Effector memory CD8-positive, alpha-beta T cell (primary cell): ENCODE results near the gene KANTR.

Experiments used
- ATAC-seq: fragments of 150-1000 bp; cut with Tn5 transposase; replicated peaks from 2 replicates; pipeline ENCODE4 v1.10.0; 2021; ENCODE audit warnings: mild to moderate bottlenecking, moderate library complexity
- DNase-seq, 3 experiments: peaks; one replicate each; pipeline ENCODE4 v3.0.0; 2021
- H3K27ac Mint-ChIP-seq, 2 donors: one replicate each; pipeline ENCODE4 v1.8.0; 2022; ENCODE audit warnings: mild to moderate bottlenecking in 2 of 2, mixed read lengths in 2 of 2, moderate library complexity in 2 of 2
- H3K27me3 Mint-ChIP-seq, 2 donors: one replicate each; pipeline ENCODE4 v1.8.0; 2022; ENCODE audit warnings: mixed read lengths in 2 of 2
- H3K36me3 Mint-ChIP-seq: one replicate; pipeline ENCODE4 v1.8.0; 2022; ENCODE audit warnings: mild to moderate bottlenecking, moderate library complexity, mixed read lengths; ENCODE audit not compliant: insufficient read depth
- H3K4me1 Mint-ChIP-seq, 2 donors: one replicate each; pipeline ENCODE4 v1.8.0; 2022; ENCODE audit warnings: low read depth in 2 of 2, mixed read lengths in 2 of 2
- H3K4me3 Mint-ChIP-seq, 2 donors: one replicate each; pipeline ENCODE4 v1.8.0; 2022; ENCODE audit warnings: mild to moderate bottlenecking in 2 of 2, mixed read lengths in 2 of 2, moderate library complexity in 2 of 2
- H3K9me3 Mint-ChIP-seq, 2 donors: one replicate each; pipeline ENCODE4 v1.8.0; 2022; ENCODE audit warnings: mixed read lengths in 2 of 2

KANTR gene

DNA sequence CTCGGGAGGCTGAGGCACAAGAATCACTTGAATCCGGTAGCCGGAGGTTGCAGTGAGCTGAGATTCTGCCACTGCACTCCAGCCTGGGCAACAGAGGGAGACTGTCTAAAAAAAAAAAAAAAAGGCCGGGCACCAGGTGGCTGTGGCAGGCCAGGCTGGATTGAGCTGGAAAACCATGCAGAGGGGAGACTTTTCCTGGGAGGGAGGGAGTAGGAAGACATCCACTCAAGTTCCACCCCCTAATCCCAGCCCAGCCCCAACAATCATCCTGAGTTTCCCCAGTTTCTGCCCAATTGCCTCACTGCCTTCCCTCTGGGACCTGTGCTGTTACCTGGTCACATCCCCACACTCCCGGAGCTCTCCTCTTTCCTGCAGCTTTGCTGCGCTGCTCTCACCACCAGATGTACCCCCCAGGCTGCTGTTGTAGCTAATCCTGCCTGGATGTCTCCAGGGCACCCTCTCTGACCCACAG lies 20.8 kb upstream of the KANTR start:
- Mint-ChIP-seq H3K27me3 (no peaks in the 10 kb centered on the region), H3K9me3 (no peaks in the 10 kb centered on the region), H3K4me1 (peaks cover 9 to 13% of the 10 kb centered on the region in 2 donors), H3K27ac (no peak overlapping the region), H3K36me3 (peaks cover 9% of the 10 kb centered on the region), H3K4me3 (peak overlapping the region; percentile 22)
- ATAC-seq = no peak
- no peak for DNase-seq

GRCh38 chrX:53075011-53075410 lies 18.9 kb upstream of the KANTR start:
- H3K4me3 Mint-ChIP-seq = no peak overlapping the region
- H3K36me3 Mint-ChIP-seq = peaks cover 9% of the 10 kb centered on the region
- DNase-seq = no peak
- H3K4me1 Mint-ChIP-seq = peaks cover 9 to 13% of the 10 kb centered on the region in 2 donors
- no peak overlapping the region for H3K27ac Mint-ChIP-seq
- ATAC-seq = no peak
- no peaks in the 10 kb centered on the region for H3K27me3 Mint-ChIP-seq
- no peaks in the 10 kb centered on the region for H3K9me3 Mint-ChIP-seq

GRCh38 chrX:53076671-53077070 lies 17.3 kb upstream of the KANTR start:
- peaks cover 15% of the 10 kb centered on the region for H3K36me3 Mint-ChIP-seq
- H3K27me3 Mint-ChIP-seq = no peaks in the 10 kb centered on the region

GRCh38 chrX:53077207-53078197 lies 16.4 kb upstream of the KANTR start:
- ATAC-seq (no peak), DNase-seq (no peak)
- Mint-ChIP-seq H3K27me3 (no peaks in the 10 kb centered on the region), H3K4me1 (peaks cover 6% of the 10 kb centered on the region in 2 donors), H3K27ac (peak overlapping the region in 1 of 2 donors; percentile 42), H3K9me3 (no peaks in the 10 kb centered on the region), H3K36me3 (peaks cover 18% of the 10 kb centered on the region), H3K4me3 (no peak overlapping the region)

More at GRCh38 chrX:53076671-53077070, 17.3 kb upstream of the KANTR start:
- DNase-seq (no peak), ATAC-seq (no peak)
- Mint-ChIP-seq H3K9me3 (no peaks in the 10 kb centered on the region), H3K27ac (peak overlapping the region in 1 of 2 donors; percentile 42), H3K4me3 (no peak overlapping the region), H3K4me1 (peaks cover 12 to 14% of the 10 kb centered on the region in 2 donors)

- Mint-ChIP-seq H3K9me3 (no peaks in the 10 kb centered on the region), H3K4me1 (peaks cover 16 to 17% of the 10 kb centered on the region in 2 donors), H3K27me3 (no peaks in the 10 kb centered on the region), H3K4me3 (no peak overlapping the region), H3K36me3 (peaks cover 33% of the 10 kb centered on the region), H3K27ac (peak overlapping the region in 1 of 2 donors; percentile 72)
- ATAC-seq = no peak
- no peak for DNase-seq
Observed at GRCh38 chrX:53078943-53079342, 15.0 kb upstream of the KANTR start.

- DNase-seq = peak in 1 of 3 experiments; percentile 19
- H3K9me3 Mint-ChIP-seq = no peaks in the 10 kb centered on the region
- H3K4me1 Mint-ChIP-seq = peaks cover 26 to 31% of the 10 kb centered on the region in 2 donors
- peaks cover 50% of the 10 kb centered on the region for H3K36me3 Mint-ChIP-seq
- no peak for ATAC-seq
- H3K4me3 Mint-ChIP-seq = peak overlapping the region; percentile 80 to 87
- H3K27ac Mint-ChIP-seq = peak overlapping the region; percentile 93 to 98
- no peaks in the 10 kb centered on the region for H3K27me3 Mint-ChIP-seq
Observed at GRCh38 chrX:53080628-53081580, 13.0 kb upstream of the KANTR start.

GRCh38 chrX:53081925-53082772 lies 11.8 kb upstream of the KANTR start, which contains the start of gene TSPYL2:
TSS of gene TSPYL2 (plus strand) at chrX:53082367. CDS start at chrX:53082499, 132 bp downstream.
- peak; percentile 88 to 90 (median 88) for DNase-seq

GRCh38 chrX:53082773-53083616 lies 10.9 kb upstream of the KANTR start:
- Mint-ChIP-seq H3K27me3 (no peaks in the 10 kb centered on the region), H3K36me3 (peaks cover 71% of the 10 kb centered on the region), H3K4me3 (peak overlapping the region; percentile 93 to 94), H3K9me3 (no peaks in the 10 kb centered on the region), H3K4me1 (peaks cover 32 to 37% of the 10 kb centered on the region in 2 donors), H3K27ac (peak overlapping the region; percentile 96 to 99)
- ATAC-seq (no peak), DNase-seq (no peak)

More at GRCh38 chrX:53081925-53082772, 11.8 kb upstream of the KANTR start, which contains the start of gene TSPYL2:
- peak; percentile 78 for ATAC-seq
- H3K27me3 Mint-ChIP-seq = no peaks in the 10 kb centered on the region
- peaks cover 32 to 34% of the 10 kb centered on the region in 2 donors for H3K4me1 Mint-ChIP-seq
- H3K36me3 Mint-ChIP-seq = peaks cover 62% of the 10 kb centered on the region
- no peaks in the 10 kb centered on the region for H3K9me3 Mint-ChIP-seq
- H3K27ac Mint-ChIP-seq = peak within 1 kb of the TSS; percentile 96 to 99
- H3K4me3 Mint-ChIP-seq = peak within 1 kb of the TSS; percentile 93 to 94

DNA sequence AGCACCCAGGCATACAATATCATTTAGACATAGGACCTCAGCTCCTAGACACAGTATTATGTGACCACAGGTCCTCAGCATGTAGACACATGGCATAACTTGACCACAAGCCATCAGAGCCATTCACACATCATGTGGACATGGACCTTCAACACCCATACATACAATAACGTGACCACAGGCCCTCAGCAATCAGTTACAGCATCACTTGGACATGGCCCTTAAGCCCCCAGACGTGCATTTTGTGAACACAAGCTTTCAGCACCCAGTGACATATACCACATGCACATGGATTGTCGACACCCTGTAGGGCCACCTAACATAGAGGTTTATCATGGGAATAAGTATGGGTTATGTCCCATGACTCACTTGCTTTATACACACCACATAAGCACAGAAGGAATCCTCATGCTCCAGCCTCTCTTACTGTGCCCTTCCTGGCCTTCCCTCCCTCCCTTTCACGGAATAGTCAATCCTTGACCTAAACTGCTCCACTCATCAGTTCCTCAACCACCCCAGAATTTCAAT lies 9.8 kb upstream of the KANTR start:
- Mint-ChIP-seq H3K36me3 (peaks cover 82% of the 10 kb centered on the region), H3K27ac (peak overlapping the region; percentile 96 to 99), H3K4me3 (peak overlapping the region; percentile 93 to 94), H3K27me3 (no peaks in the 10 kb centered on the region), H3K9me3 (no peaks in the 10 kb centered on the region), H3K4me1 (peaks cover 42 to 46% of the 10 kb centered on the region in 2 donors)
- no peak for ATAC-seq
- no peak for DNase-seq

- H3K4me3 Mint-ChIP-seq = peak overlapping the region; percentile 93 to 94
- DNase-seq (no peak), ATAC-seq (no peak)
- H3K27ac Mint-ChIP-seq = peak overlapping the region; percentile 96 to 99
- peaks cover 42 to 46% of the 10 kb centered on the region in 2 donors for H3K4me1 Mint-ChIP-seq
- no peaks in the 10 kb centered on the region for H3K27me3 Mint-ChIP-seq
- peaks cover 86% of the 10 kb centered on the region for H3K36me3 Mint-ChIP-seq
- H3K9me3 Mint-ChIP-seq = no peaks in the 10 kb centered on the region
Observed at GRCh38 chrX:53084863-53085262, 9.1 kb upstream of the KANTR start.

DNA sequence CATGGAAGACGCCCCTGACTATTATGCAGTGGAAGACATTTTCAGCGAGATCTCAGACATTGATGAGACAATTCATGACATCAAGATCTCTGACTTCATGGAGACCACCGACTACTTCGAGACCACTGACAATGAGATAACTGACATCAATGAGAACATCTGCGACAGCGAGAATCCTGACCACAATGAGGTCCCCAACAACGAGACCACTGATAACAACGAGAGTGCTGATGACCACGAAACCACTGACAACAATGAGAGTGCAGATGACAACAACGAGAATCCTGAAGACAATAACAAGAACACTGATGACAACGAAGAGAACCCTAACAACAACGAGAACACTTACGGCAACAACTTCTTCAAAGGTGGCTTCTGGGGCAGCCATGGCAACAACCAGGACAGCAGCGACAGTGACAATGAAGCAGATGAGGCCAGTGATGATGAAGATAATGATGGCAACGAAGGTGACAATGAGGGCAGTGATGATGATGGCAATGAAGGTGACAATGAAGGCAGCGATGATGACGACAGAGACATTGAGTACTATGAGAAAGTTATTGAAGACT lies 8.2 kb upstream of the KANTR start:
- no peaks in the 10 kb centered on the region for H3K9me3 Mint-ChIP-seq
- peak; percentile 5 for ATAC-seq
- H3K4me3 Mint-ChIP-seq = peak overlapping the region; percentile 2 to 94
- H3K27me3 Mint-ChIP-seq = no peaks in the 10 kb centered on the region
- H3K27ac Mint-ChIP-seq = peak overlapping the region; percentile 96 to 99
- DNase-seq = peak in 1 of 3 experiments; percentile 22
- peaks cover 40 to 44% of the 10 kb centered on the region in 2 donors for H3K4me1 Mint-ChIP-seq
- H3K36me3 Mint-ChIP-seq = peaks cover 83% of the 10 kb centered on the region
